Measurements from ENCODE around the gene ZXDC.
A peak's percentile ranks its signal among the peaks of the same experiment; 100 is the strongest.

The ZXDC gene

GRCh38 chr3:126393563-126393962, 82.1 kb downstream of the ZXDC start:
- DNase-seq = no peak
- in situ Hi-C loops (cut with HindIII; ENCODE audit: low pct_ligation_motif_present, low pct_unique_long_range_greater_than_20kb, low sequenced_read_pairs) = no loop called here

- no peak for DNase-seq
- in situ Hi-C loops (cut with HindIII; ENCODE audit: low pct_ligation_motif_present, low pct_unique_long_range_greater_than_20kb, low sequenced_read_pairs) = no loop called here
Measured at GRCh38 chr3:126392246-126392645, 83.4 kb downstream of the ZXDC start.

- in situ Hi-C loops (cut with HindIII; ENCODE audit: low pct_ligation_motif_present, low pct_unique_long_range_greater_than_20kb, low sequenced_read_pairs) = no loop called here
- no peak for DNase-seq
Measured at GRCh38 chr3:126391631-126392030, 84.1 kb downstream of the ZXDC start.

- no peak for DNase-seq
- in situ Hi-C loops (cut with HindIII; ENCODE audit: low pct_ligation_motif_present, low pct_unique_long_range_greater_than_20kb, low sequenced_read_pairs) = no loop called here
Measured at GRCh38 chr3:126390751-126391150, 84.9 kb downstream of the ZXDC start.

GRCh38 chr3:126390201-126390600, 85.5 kb downstream of the ZXDC start:
- no peak for DNase-seq
- in situ Hi-C loops (cut with HindIII; ENCODE audit: low pct_ligation_motif_present, low pct_unique_long_range_greater_than_20kb, low sequenced_read_pairs) = no loop called here

GRCh38 chr3:126389794-126390146, 85.9 kb downstream of the ZXDC start:
- no peak for DNase-seq
- in situ Hi-C loops (cut with HindIII; ENCODE audit: low pct_ligation_motif_present, low pct_unique_long_range_greater_than_20kb, low sequenced_read_pairs) = no loop called here

- in situ Hi-C loops (cut with HindIII; ENCODE audit: low pct_ligation_motif_present, low pct_unique_long_range_greater_than_20kb, low sequenced_read_pairs) = no loop called here
Measured at GRCh38 chr3:126389112-126389793, 86.4 kb downstream of the ZXDC start.

More at GRCh38 chr3:126389112-126389793, 86.4 kb downstream of the ZXDC start:
- DNase-seq = peak; percentile 72

All from ACHN (cell line).